ENCODE data around the gene NLRP7. TPM values are rescaled to one million over a fixed set of nuclear protein-coding genes. Genes with fewer than 3 reads are reported as not detected.
"Not testable (repeated sequence)": the region's sequence is repeated elsewhere in the genome, so short reads cannot be mapped to it uniquely, and the experiment has no call there.

Gene NLRP7
- polyA plus RNA-seq: not detected

DNA sequence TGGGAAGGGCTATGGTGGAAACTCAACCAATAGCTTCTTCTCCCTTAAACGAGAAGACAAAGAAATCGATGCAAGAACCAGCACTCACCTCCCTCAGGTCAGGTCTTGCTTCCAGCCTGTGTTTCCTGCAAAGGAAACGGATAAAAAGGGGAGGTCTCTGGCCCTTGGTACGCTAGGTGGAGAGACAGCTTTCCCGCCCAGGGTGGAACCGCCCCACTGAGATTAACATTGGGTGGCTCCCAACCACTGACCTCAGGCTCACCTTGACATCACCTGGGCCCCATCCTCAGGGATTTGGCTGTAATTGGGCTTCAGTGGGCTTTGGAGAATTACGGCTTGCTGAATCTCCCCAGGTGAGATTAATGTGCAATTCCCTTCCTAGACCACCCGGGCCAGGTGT lies at the start of gene NLRP7:
NLRP7 (minus strand) TSS at position 150 of the 400 bp plus-strand sequence.
- WGBS, 2 donors: 77 to 81% methylated on average over 8 of the region's 8 CpGs
- H3K27ac ChIP-seq (ENCODE audit: low read depth in 2 of 2, low read length in 1 of 2): no peak within 1 kb of the TSS
- H3K27me3 ChIP-seq (ENCODE audit: control insufficient read depth in 1 of 2, insufficient read depth in 2 of 2, low read length in 2 of 2): no peaks in the 10 kb centered on the region
- H3K4me1 ChIP-seq (ENCODE audit: control insufficient read depth in 2 of 2, insufficient read depth in 2 of 2, low read length in 1 of 2): no peaks in the 10 kb centered on the region
- H3K36me3 ChIP-seq (ENCODE audit: control insufficient read depth in 2 of 2, insufficient read depth in 2 of 2, low read length in 1 of 2): no peaks in the 10 kb centered on the region
- H3K4me3 ChIP-seq (ENCODE audit: low read depth in 1 of 2, low read length in 2 of 2): no peak within 1 kb of the TSS
- no peaks in the 10 kb centered on the region for H3K9me3 ChIP-seq (ENCODE audit: control insufficient read depth in 2 of 2, insufficient read depth in 1 of 2, low read depth in 1 of 2, low read length in 1 of 2)

DNA sequence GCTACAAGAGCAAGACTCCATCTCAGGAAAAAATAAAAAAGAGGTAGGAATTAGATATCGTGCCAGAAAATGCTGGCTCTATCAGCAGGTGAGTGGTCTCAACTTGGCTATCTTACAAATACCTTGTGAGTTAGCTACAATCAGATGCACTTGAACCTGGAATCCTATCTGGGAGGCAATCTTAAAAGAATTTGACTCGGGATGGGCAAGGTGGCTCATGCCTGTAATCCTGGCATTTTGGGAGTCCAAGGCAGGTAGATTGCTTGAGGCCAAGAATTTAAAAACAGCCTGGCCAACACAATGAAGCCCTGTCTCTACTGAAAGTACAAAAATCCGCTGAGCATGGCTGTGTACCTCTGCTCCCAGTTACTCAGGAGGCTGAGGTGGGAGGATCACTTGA lies 48.2 kb upstream of the NLRP7 start:
- H3K9me3 ChIP-seq (ENCODE audit: control insufficient read depth in 2 of 2, insufficient read depth in 1 of 2, low read depth in 1 of 2, low read length in 1 of 2): no peaks in the 10 kb centered on the region
- no peak overlapping the region for H3K27ac ChIP-seq (ENCODE audit: low read depth in 2 of 2, low read length in 1 of 2)
- no peak overlapping the region for H3K4me3 ChIP-seq (ENCODE audit: low read depth in 1 of 2, low read length in 2 of 2)
- no peaks in the 10 kb centered on the region for H3K27me3 ChIP-seq (ENCODE audit: control insufficient read depth in 1 of 2, insufficient read depth in 2 of 2, low read length in 2 of 2)
- no peaks in the 10 kb centered on the region for H3K36me3 ChIP-seq (ENCODE audit: control insufficient read depth in 2 of 2, insufficient read depth in 2 of 2, low read length in 1 of 2)
- H3K4me1 ChIP-seq (ENCODE audit: control insufficient read depth in 2 of 2, insufficient read depth in 2 of 2, low read length in 1 of 2): no peaks in the 10 kb centered on the region
- 73 to 78% methylated on average over 3 of the region's 3 CpGs for WGBS, 2 donors

DNA sequence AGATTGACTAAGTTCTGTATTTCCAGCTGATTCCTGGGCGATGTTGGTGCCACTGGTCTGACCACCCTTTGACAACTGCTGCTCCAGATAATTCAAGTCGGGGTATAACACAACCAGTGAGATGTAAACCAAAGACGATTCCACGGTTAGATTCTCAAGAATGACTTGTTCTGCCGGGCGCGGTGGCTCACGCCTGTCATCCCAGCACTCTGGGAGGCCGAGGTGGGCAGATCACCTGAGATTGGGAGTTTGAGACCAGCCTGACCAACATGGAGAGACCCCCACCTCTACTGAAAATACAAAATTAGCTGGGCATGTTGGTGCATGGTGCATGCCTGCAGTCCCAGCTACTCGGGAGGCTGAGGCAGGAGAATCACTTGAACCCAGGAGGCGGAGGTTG lies 42.2 kb upstream of the NLRP7 start:
- H3K27me3 ChIP-seq (ENCODE audit: control insufficient read depth in 1 of 2, insufficient read depth in 2 of 2, low read length in 2 of 2); H3K4me1 ChIP-seq (ENCODE audit: control insufficient read depth in 2 of 2, insufficient read depth in 2 of 2, low read length in 1 of 2); H3K9me3 ChIP-seq (ENCODE audit: control insufficient read depth in 2 of 2, insufficient read depth in 1 of 2, low read depth in 1 of 2, low read length in 1 of 2); H3K36me3 ChIP-seq (ENCODE audit: control insufficient read depth in 2 of 2, insufficient read depth in 2 of 2, low read length in 1 of 2); H3K4me3 ChIP-seq (ENCODE audit: low read depth in 1 of 2, low read length in 2 of 2); H3K27ac ChIP-seq (ENCODE audit: low read depth in 2 of 2, low read length in 1 of 2): not testable (repeated sequence)
- 92 to 95% methylated on average over 11 of the region's 11 CpGs for WGBS, 2 donors

DNA sequence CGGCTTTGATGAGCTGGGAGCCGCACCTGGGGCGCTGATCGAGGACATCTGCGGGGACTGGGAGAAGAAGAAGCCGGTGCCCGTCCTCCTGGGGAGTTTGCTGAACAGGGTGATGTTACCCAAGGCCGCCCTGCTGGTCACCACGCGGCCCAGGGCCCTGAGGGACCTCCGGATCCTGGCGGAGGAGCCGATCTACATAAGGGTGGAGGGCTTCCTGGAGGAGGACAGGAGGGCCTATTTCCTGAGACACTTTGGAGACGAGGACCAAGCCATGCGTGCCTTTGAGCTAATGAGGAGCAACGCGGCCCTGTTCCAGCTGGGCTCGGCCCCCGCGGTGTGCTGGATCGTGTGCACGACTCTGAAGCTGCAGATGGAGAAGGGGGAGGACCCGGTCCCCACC lies 35.2 kb upstream of the NLRP7 start:
- not testable (repeated sequence) for H3K36me3 ChIP-seq (ENCODE audit: control insufficient read depth in 2 of 2, insufficient read depth in 2 of 2, low read length in 1 of 2); H3K4me1 ChIP-seq (ENCODE audit: control insufficient read depth in 2 of 2, insufficient read depth in 2 of 2, low read length in 1 of 2); H3K27ac ChIP-seq (ENCODE audit: low read depth in 2 of 2, low read length in 1 of 2); H3K9me3 ChIP-seq (ENCODE audit: control insufficient read depth in 2 of 2, insufficient read depth in 1 of 2, low read depth in 1 of 2, low read length in 1 of 2); H3K27me3 ChIP-seq (ENCODE audit: control insufficient read depth in 1 of 2, insufficient read depth in 2 of 2, low read length in 2 of 2); H3K4me3 ChIP-seq (ENCODE audit: low read depth in 1 of 2, low read length in 2 of 2)
- WGBS, 2 donors: 75 to 86% methylated on average over 13 to 22 of the region's 23 CpGs

DNA sequence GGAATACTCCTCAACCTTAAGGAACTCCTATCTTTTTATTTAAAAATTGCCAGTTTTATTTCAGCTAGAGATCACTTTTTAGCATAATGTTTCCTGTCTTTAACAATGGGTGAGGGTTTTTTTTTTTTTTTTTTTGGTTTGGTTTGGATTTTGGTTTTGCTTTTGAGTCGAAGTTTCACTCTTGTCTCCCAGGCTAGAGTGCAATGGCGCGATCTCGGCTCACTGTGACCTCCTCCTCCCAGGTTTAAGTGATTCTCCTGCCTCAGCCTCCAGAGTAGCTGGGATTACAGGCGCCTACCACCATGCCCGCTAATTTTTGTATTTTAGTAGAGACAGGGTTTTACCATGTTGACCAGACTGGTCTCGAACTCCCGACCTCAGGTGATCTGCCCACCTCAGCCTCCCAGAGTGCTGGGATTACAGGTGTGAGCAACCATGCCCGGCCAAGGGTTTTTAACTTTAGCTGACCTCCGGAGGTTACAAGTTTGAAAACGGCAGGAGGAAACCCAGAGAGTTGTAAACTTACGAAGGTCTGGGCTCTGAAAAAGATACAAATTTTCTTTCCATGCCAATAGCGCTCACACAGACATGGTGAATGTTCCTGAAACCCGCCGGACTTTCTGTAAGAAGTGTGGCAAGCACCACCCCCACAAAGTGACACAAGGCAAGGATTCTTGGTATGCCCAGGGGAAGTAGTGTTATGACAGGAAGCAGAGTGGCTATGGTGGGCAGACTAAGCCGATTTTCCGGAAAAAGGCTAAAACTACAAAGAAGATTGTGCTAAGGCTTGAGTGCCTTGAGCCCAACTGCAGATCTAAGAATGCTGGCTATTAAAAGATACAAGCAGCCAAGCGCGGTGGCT lies 26.1 kb upstream of the NLRP7 start:
- H3K9me3 ChIP-seq (ENCODE audit: control insufficient read depth in 2 of 2, insufficient read depth in 1 of 2, low read depth in 1 of 2, low read length in 1 of 2); H3K27me3 ChIP-seq (ENCODE audit: control insufficient read depth in 1 of 2, insufficient read depth in 2 of 2, low read length in 2 of 2); H3K27ac ChIP-seq (ENCODE audit: low read depth in 2 of 2, low read length in 1 of 2); H3K4me1 ChIP-seq (ENCODE audit: control insufficient read depth in 2 of 2, insufficient read depth in 2 of 2, low read length in 1 of 2); H3K4me3 ChIP-seq (ENCODE audit: low read depth in 1 of 2, low read length in 2 of 2); H3K36me3 ChIP-seq (ENCODE audit: control insufficient read depth in 2 of 2, insufficient read depth in 2 of 2, low read length in 1 of 2): not testable (repeated sequence)
- WGBS, 2 donors: 76 to 82% methylated on average over 19 of the region's 19 CpGs

DNA sequence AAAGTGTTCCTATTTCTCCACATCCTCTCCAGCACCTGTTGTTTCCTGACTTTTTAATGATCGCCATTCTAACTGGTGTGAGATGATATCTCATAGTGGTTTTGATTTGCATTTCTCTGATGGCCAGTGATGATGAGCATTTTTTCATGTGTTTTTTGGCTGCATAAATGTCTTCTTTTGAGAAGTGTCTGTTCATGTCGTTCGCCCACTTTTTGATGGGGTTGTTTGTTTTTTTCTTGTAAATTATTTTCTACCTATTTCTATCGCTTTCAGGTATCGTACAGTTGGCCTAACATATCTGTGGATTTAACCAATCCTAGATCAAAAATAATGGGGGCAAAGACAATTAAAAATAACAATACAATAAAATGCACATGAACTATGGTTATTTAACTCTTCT lies 24.1 kb upstream of the NLRP7 start:
- not testable (repeated sequence) for H3K27ac ChIP-seq (ENCODE audit: low read depth in 2 of 2, low read length in 1 of 2); H3K4me1 ChIP-seq (ENCODE audit: control insufficient read depth in 2 of 2, insufficient read depth in 2 of 2, low read length in 1 of 2); H3K4me3 ChIP-seq (ENCODE audit: low read depth in 1 of 2, low read length in 2 of 2); H3K9me3 ChIP-seq (ENCODE audit: control insufficient read depth in 2 of 2, insufficient read depth in 1 of 2, low read depth in 1 of 2, low read length in 1 of 2); H3K36me3 ChIP-seq (ENCODE audit: control insufficient read depth in 2 of 2, insufficient read depth in 2 of 2, low read length in 1 of 2); H3K27me3 ChIP-seq (ENCODE audit: control insufficient read depth in 1 of 2, insufficient read depth in 2 of 2, low read length in 2 of 2)
- 93 to 98% methylated on average over 3 to 4 of the region's 5 CpGs for WGBS, 2 donors

DNA sequence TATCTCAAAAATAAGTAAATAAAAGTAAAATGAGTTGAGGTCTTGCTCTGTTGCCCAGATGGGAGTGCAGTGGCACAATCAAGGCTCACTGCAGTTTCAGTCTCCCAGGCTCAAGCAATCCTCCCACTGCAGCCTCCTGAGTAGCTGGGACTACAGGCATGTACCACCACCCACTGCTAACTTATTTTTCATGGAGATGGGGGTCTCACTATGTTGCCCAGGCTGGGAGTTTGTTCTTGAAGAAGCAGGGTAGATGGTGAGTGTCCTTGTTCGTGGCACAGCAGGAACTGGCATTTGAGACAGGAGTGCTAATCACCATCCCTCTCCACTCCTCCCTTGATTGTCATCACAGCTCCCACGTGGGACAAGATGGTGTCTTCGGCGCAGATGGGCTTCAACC lies 22.3 kb upstream of the NLRP7 start:
- no peak overlapping the region for H3K27ac ChIP-seq (ENCODE audit: low read depth in 2 of 2, low read length in 1 of 2)
- no peaks in the 10 kb centered on the region for H3K27me3 ChIP-seq (ENCODE audit: control insufficient read depth in 1 of 2, insufficient read depth in 2 of 2, low read length in 2 of 2)
- H3K36me3 ChIP-seq (ENCODE audit: control insufficient read depth in 2 of 2, insufficient read depth in 2 of 2, low read length in 1 of 2): no peaks in the 10 kb centered on the region
- H3K4me3 ChIP-seq (ENCODE audit: low read depth in 1 of 2, low read length in 2 of 2): no peak overlapping the region
- H3K4me1 ChIP-seq (ENCODE audit: control insufficient read depth in 2 of 2, insufficient read depth in 2 of 2, low read length in 1 of 2): no peaks in the 10 kb centered on the region
- H3K9me3 ChIP-seq (ENCODE audit: control insufficient read depth in 2 of 2, insufficient read depth in 1 of 2, low read depth in 1 of 2, low read length in 1 of 2): no peaks in the 10 kb centered on the region
- 82 to 88% methylated on average over 4 of the region's 4 CpGs for WGBS, 2 donors

DNA sequence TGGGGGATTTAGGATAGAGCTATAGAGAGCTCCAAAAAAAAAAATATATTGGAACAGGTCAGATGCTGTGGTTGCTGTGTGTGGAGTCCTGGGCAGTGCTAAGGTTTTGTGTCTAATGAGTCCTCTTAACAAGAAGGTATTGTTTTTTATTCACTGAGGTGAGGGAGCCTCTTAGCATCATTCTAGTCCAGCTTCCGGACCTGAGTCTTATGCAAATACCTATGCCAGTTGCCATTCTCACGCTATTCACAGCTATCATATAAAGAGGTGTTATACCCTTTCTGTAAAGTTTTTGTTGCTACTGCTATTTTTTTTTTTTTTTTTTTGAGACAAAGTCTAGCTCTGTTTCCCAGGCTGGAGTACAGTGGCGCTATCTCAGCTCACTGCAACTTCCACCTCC lies 20.3 kb upstream of the NLRP7 start:
- WGBS, 2 donors: 81 to 88% methylated on average over 3 of the region's 3 CpGs
- H3K4me3 ChIP-seq (ENCODE audit: low read depth in 1 of 2, low read length in 2 of 2): no peak overlapping the region
- H3K36me3 ChIP-seq (ENCODE audit: control insufficient read depth in 2 of 2, insufficient read depth in 2 of 2, low read length in 1 of 2): no peaks in the 10 kb centered on the region
- no peak overlapping the region for H3K27ac ChIP-seq (ENCODE audit: low read depth in 2 of 2, low read length in 1 of 2)
- no peaks in the 10 kb centered on the region for H3K9me3 ChIP-seq (ENCODE audit: control insufficient read depth in 2 of 2, insufficient read depth in 1 of 2, low read depth in 1 of 2, low read length in 1 of 2)
- no peaks in the 10 kb centered on the region for H3K4me1 ChIP-seq (ENCODE audit: control insufficient read depth in 2 of 2, insufficient read depth in 2 of 2, low read length in 1 of 2)
- no peaks in the 10 kb centered on the region for H3K27me3 ChIP-seq (ENCODE audit: control insufficient read depth in 1 of 2, insufficient read depth in 2 of 2, low read length in 2 of 2)

DNA sequence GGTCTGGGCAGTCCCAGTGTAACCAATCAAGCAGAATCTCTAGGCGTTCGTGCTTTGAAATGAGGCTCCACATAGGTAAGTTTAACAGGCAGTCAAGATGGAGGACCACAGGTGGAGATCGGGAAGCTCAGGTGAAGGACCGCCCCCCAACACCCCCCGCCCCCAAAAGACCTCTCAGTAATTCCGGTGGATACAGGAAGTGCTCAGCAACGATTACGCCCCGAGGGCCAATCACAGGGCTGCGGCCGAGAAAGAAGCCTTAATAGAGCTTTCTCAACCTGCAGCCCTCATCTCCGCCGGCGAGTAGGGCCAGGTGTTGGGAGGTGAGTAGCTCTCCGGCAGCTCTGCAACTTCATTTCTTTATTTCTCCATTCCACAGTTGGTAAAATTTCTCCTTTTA lies 17.7 kb upstream of the NLRP7 start:
- 96% methylated on average over 15 of the region's 15 CpGs; no CpG with 5 or more reads in 1 of the 2 donors for WGBS, 2 donors
- not testable (repeated sequence) for H3K4me3 ChIP-seq (ENCODE audit: low read depth in 1 of 2, low read length in 2 of 2); H3K36me3 ChIP-seq (ENCODE audit: control insufficient read depth in 2 of 2, insufficient read depth in 2 of 2, low read length in 1 of 2); H3K4me1 ChIP-seq (ENCODE audit: control insufficient read depth in 2 of 2, insufficient read depth in 2 of 2, low read length in 1 of 2); H3K27ac ChIP-seq (ENCODE audit: low read depth in 2 of 2, low read length in 1 of 2); H3K9me3 ChIP-seq (ENCODE audit: control insufficient read depth in 2 of 2, insufficient read depth in 1 of 2, low read depth in 1 of 2, low read length in 1 of 2); H3K27me3 ChIP-seq (ENCODE audit: control insufficient read depth in 1 of 2, insufficient read depth in 2 of 2, low read length in 2 of 2)

DNA sequence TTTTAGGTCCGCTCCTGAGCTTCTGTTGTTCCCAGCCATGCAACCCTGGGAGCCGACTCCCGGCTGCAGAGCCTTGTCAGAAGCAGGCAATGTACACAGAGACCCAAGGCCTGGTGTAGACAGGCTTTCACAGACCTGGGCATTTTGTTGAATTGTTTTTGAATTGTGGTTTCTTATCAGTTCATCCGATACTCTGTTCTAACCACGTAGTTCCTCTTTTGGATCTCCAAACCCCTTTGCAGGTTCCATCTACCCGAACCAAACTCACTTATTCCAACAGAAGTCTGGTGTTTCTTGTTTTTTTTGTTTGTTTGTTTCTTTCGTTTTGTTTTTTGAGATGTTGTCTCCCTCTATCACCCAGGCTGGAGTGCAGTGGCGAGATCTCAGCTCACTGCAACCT lies 12.5 kb upstream of the NLRP7 start:
- H3K27me3 ChIP-seq (ENCODE audit: control insufficient read depth in 1 of 2, insufficient read depth in 2 of 2, low read length in 2 of 2): no peaks in the 10 kb centered on the region
- H3K9me3 ChIP-seq (ENCODE audit: control insufficient read depth in 2 of 2, insufficient read depth in 1 of 2, low read depth in 1 of 2, low read length in 1 of 2): no peaks in the 10 kb centered on the region
- no peaks in the 10 kb centered on the region for H3K36me3 ChIP-seq (ENCODE audit: control insufficient read depth in 2 of 2, insufficient read depth in 2 of 2, low read length in 1 of 2)
- no peak overlapping the region for H3K27ac ChIP-seq (ENCODE audit: low read depth in 2 of 2, low read length in 1 of 2)
- H3K4me3 ChIP-seq (ENCODE audit: low read depth in 1 of 2, low read length in 2 of 2): no peak overlapping the region
- H3K4me1 ChIP-seq (ENCODE audit: control insufficient read depth in 2 of 2, insufficient read depth in 2 of 2, low read length in 1 of 2): no peaks in the 10 kb centered on the region
- WGBS, 2 donors: 59 to 61% methylated on average over 8 of the region's 8 CpGs

Measured in esophagus (tissue), 2 donors.